OCI-M2 (cell line): ENCODE measurements around the gene HHEX.

Experiments
- DNase-seq: peaks from one replicate; lab custom pipeline; 2025; ENCODE audit not compliant: unreplicated experiment; lab: John Stamatoyannopoulos, UW

The HHEX gene

GRCh38 chr10:92692697-92693533, 3.2 kb downstream of the HHEX start:
- no peak for DNase-seq

DNA sequence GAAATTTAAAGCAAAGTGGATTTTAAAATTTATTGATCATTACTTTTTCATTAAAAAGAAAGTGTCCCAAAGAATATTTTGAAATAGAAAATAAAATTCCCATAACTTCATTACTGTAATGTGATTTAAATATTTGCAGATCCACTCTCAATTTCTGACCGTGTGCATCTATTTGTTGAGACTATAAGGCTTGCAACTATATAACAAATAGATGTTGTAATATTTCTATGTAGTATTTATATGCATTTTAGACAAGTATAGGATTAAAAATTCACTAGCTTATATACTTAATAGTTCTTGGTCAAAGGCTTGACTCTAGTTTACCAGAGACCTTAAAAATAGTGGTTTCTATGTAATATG, 3.8 kb downstream of the HHEX start:
- no peak for DNase-seq

- DNase-seq, result no peak
These were observed 6.2 kb downstream of the HHEX start for GRCh38 chr10:92695679-92696605.

DNA sequence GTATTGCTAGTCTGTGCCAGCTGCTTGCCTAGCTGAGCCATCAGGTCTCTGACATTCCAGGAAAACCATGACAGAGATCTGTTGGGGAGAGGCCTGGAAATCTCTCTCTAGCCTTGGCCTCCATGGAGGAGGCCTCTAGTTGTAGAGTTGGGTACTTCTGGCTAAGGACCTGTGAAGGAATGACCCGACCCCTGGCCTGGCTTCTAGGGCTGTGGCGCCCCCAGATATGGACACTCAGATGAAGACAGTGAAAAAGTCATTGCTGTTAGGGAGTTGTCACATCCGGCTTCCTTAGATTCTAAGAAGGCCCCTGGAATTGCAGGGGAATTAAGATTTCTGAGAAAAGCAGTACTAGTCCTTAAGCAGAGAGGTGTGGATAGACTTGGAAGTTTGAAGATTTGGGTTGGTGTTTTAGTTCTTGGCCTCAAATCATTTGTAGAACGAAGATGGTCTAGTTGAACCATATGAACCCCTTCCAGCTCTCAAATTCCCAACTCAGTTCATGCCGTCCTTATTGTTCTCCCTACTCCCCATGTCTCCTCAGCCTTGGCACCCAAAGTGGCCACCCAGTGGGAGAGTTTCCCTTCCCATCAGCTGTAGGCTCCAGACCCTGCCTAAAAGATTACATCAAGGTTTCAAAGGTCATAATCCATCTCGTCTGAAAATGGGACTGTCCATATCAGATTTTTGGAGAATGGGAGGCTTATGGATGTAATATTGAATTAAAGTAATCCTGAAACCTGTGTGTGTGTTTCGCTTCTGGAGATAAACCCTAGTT, 7.0 kb downstream of the HHEX start:
- no peak for DNase-seq

- no peak for DNase-seq
These were observed 8.1 kb downstream of the HHEX start for GRCh38 chr10:92697663-92698511.

DNA sequence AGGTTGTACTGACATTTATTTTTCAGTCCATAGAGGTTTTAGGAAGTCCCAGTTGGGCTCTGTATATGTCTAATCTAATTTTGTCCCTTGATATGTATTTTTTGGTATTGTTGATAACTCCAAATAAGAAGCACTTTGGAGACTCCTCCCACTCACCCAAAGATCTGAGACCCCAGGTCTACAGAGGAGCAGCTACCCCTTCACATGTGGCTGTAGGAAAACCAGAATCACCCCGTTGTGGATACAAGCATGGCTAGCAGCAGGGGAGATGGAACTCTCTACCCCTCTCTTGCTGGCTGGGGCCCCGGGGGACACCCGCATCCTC, 9.4 kb downstream of the HHEX start:
- no peak for DNase-seq

DNA sequence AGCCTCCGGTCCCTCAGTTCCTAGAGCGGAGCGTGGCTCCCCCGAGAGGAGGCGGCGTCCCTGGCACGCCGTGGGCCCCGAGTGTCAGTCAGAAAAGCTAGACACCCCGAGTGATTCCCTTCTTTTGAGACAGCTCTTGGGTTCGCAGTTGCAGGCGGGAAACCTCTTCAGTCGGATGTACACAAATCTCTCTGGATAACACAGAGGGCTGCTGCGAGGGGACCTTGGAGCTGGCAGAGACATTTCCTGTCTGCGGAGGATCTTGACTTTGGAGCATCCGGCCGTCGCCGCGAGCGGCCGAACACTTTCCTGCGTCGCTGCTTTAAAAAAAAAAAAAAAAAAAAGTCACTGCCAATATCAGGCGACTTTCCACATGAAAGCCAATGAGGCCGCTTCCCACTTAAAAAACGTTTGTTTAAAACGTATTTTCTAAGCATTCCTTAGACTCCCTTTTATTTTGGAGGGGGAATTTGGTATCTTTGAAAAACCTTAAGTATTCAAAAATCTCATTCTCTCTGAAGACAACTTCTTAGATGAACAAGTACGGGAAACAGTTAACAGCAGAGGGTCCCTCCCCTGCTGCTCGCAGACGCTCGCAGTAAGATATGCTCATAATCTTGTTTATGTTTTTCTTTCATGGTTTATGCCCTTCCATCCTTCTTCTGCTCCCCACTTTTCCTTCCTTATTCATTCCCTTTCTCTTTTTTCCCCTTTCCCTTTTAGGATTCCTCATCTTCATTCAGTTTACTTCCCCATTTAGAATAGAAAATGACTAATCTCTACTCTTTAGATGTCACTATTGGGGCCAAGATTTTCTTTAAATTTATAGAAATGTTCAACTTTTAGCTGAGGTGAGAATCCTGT, 10.0 kb downstream of the HHEX start:
- DNase-seq, result peak; percentile 53

DNA sequence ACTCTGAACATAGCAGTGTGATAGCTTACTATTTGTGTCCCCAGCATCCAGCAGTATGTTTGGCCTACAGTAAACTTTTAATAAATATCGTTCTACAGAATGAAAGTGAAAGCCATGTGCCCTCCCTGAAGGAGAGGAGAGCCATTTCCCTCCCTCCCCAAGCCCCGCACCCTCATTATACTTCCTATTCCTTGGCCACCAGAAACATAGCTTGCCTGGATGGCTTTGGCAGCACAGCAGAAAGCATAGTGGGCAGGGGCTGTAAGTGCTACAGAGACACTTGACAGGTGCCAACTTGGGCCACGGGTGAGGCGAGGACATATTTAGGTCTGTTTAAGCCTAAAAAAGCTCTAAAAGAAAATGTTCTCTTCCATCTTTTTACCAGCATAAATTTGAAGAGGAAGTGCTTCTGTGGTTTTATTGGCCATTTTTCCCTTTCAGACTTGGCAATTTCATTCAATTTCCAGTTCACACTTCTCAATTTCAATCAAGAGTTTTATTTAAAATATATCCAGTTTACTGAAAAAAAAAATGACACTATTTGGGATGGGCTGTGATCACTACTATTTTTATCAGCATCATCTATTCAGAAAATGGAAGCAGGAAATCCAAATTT, 12.7 kb downstream of the HHEX start:
- DNase-seq, result no peak

GRCh38 chr10:92712016-92712889, 22.5 kb downstream of the HHEX start:
- no peak for DNase-seq

DNA sequence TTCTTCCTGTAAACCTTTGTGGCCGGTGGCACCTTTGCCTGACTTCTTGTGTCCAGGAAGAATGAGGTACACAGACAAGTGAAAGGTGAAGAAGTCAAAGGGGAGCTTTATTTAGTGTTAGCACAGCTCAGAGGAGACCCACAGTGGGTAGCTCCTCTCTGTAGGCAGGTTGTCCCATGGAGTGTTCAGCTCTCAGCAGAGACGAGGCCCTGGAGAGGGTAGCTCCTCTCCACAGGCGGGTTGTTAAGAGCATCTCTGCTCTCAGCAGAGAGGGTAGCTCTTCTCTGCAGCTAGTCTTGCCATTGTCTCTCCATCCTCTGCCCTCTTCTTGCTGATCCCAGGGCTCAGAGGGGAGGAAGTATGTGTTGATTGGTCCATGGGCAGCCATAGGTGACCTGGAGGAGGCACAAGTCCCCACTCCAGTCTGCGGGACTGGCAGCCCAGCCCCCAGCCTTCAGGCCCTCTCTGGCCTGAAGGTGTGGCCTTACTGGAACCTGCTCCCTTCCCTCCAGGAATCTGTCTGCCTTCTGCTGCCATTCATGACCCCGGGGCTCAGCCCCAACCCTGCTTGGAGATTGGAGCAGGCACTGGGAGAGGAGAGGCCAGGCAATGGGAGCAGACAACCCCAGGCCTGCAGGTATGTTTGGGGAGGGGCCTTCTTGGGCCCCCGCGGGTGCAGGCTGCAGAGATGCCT, 24.5 kb downstream of the HHEX start:
- DNase-seq, result no peak

- DNase-seq, result no peak
These were observed 25.1 kb downstream of the HHEX start for GRCh38 chr10:92714872-92715271.

DNA sequence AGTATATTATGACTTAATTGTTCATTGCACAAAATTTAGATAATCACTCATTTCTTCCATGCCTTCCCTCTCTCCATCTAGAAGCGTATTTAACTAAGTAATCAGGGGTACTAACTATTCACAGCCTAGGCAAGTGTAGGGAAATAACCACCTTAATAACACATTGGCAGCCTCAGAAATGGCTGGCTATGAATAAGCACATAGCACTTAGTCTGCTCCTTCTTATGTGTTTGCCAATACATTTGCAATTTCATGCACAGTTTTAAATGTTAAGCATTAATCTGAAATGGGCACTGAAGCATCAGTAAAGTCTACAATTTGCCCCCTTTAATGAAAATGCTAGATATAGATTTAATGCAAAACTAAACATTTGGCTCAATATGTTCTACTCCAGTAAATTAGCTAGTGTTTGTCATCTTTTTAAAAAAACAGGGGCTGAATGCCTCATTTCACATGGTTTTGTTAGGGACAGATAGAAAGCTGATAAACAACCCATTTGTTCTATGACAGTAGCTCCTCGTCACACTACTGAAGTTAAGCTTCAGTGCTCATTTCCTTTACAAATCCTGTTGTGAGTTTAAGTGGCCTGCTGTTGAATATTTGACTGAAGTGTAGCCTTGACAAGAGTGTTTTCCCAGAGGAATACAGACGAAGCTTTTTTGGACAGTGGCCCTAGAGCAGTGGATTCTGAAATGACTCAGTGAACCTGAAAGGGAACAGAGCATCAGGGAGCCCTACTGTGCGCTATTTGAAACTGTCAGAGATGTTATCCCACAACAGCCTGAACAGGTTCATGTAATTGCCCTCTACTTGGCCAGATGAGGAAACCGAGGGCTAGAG, 30.5 kb downstream of the HHEX start:
- DNase-seq, result no peak

- no peak for DNase-seq
These were observed 31.0 kb downstream of the HHEX start for GRCh38 chr10:92720831-92721165.

DNA sequence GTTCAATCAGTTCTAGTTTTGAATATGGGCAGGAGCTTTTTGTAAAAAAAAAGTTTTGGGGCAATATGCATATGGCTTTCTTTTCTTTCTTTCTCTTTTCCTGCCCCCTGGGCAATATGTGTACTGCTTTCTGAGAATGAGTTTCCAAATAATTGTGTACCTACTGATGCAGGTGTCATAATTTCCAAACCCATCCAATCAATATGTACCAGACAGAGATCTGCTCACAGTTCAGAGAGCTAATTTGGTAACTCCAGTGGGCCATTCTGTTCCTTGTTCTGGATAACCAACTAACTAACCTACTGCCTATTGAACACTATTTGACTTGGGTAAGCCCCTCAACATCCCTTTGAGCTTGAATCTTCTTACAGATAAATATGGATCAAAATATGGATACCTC, 32.6 kb downstream of the HHEX start:
- DNase-seq, result no peak

GRCh38 chr10:92727141-92727540, 37.4 kb downstream of the HHEX start:
- DNase-seq, result no peak

DNA sequence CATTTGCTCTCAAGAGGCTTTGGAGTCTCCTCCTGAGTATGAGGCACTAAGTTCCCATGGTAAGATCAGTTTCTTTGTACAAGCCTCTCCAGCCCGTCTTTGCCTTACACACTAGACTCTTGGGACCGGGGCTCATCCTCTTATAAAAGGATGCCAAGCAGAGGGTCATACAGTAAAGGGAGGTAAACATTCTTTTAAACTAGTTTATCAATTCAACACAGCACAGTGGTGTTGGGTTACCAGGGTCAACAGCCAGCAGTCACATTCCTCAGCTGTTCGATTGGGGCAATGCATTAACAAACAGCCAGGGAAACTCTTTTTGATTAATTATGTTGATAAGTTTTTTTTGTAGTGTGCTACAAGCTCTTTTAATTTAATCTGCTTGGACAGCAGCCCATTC, 37.8 kb downstream of the HHEX start:
- peak; percentile 18 for DNase-seq

GRCh38 chr10:92729886-92730285, 40.1 kb downstream of the HHEX start:
- DNase-seq, result no peak
